HS-27A (cell line): ENCODE measurements around the gene SEL1L2.
"Not testable (repeated sequence)": the region's sequence is repeated elsewhere in the genome, so short reads cannot be mapped to it uniquely, and the experiment has no call there.

Experiments used
- DNase-seq: peaks from one replicate; pipeline ENCODE4 v3.0.0-alpha.2; 2012; ENCODE audit warnings: low read depth, missing footprints

The SEL1L2 gene, protein sequence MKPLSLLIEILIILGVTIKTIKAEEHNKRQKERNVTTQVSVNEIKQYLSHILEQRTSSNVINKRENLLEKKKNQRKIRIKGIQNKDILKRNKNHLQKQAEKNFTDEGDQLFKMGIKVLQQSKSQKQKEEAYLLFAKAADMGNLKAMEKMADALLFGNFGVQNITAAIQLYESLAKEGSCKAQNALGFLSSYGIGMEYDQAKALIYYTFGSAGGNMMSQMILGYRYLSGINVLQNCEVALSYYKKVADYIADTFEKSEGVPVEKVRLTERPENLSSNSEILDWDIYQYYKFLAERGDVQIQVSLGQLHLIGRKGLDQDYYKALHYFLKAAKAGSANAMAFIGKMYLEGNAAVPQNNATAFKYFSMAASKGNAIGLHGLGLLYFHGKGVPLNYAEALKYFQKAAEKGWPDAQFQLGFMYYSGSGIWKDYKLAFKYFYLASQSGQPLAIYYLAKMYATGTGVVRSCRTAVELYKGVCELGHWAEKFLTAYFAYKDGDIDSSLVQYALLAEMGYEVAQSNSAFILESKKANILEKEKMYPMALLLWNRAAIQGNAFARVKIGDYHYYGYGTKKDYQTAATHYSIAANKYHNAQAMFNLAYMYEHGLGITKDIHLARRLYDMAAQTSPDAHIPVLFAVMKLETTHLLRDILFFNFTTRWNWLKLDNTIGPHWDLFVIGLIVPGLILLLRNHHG

GRCh38 chr20:13990465-13990864 lies at the start of gene SEL1L2:
Gene SEL1L2, minus strand, starts transcription at chr20:13990614. Its CDS starts 80 bp downstream, at chr20:13990534.
- no peak for DNase-seq

- DNase-seq: no peak
Observed at GRCh38 chr20:14036567-14036966, 46.2 kb upstream of the SEL1L2 start.

GRCh38 chr20:14033310-14033709 lies 42.9 kb upstream of the SEL1L2 start:
- DNase-seq: no peak

GRCh38 chr20:14030991-14031390 lies 40.6 kb upstream of the SEL1L2 start:
- no peak for DNase-seq

GRCh38 chr20:14012671-14013070 lies 22.3 kb upstream of the SEL1L2 start:
- DNase-seq: no peak

GRCh38 chr20:14009208-14009607 lies 18.8 kb upstream of the SEL1L2 start:
- no peak for DNase-seq

- no peak for DNase-seq
Observed at GRCh38 chr20:14005996-14006395, 15.6 kb upstream of the SEL1L2 start.

- DNase-seq: no peak
Observed at GRCh38 chr20:14000917-14001316, 10.5 kb upstream of the SEL1L2 start.

DNA sequence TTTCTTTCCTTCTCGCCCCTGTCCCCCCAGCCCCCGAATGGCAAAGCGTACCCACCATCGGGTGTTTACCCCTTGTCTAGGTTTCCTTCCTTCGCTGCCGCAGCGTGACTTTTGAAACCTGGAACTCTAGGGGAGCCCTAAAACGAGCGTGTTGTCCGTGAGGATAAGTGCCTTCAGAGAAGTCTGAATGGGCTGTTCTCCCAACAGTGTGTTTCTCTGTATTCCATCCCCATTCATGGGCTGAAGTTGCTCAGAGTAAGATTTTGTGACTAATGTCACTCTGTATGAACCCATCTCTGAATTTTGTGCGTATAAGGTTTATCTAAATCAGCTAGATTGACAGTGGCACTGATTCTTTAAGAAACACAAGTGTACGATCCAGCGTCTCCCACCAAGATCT lies 5.9 kb upstream of the SEL1L2 start:
- no peak for DNase-seq

GRCh38 chr20:13995841-13996240 lies 5.4 kb upstream of the SEL1L2 start:
- no peak for DNase-seq

- peak; percentile 51 for DNase-seq
Observed at GRCh38 chr20:13995086-13995665, 4.8 kb upstream of the SEL1L2 start, which contains the start of gene MACROD2. Gene MACROD2, plus strand, starts transcription at chr20:13995516.

DNA sequence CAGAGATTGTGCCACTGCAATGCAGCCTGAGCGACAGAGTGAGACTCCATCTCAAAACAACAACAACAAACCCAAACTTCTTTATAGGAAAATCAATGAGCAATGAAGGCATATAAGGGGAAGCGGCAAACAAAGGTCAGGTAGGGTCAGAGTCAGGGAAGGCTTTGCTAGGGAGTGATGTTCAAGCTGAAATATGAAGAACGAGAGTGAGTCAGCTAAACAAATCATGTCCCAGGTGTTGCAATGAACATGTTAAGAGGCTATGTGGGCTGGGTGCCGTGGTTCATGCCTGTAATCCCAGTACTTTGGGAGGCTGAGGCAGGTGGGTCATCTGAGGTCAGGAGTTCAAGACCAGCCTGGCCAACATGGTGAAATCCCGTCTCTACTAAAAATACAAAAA lies 1.5 kb upstream of the SEL1L2 start:
- not testable (repeated sequence) for DNase-seq

DNA sequence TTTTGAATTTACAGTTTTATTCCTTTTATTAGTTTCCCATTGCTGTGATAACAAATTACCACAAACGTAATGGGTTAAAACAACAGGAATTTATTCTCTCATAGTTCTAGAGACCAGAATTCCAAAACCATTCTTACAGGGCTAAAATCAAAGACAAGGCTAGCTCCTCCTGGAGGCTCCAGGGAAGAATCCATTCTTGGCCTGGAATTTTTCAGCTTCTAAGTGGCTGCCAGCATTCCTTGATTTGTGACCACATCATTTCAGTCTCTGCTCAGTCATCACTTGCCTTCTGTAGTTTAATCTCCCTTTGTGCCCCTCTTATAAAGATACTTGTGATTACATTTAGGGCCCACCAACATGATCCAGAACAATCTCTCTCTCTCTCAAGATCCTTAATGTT lies 897 bp upstream of the SEL1L2 start:
- no peak for DNase-seq

DNA sequence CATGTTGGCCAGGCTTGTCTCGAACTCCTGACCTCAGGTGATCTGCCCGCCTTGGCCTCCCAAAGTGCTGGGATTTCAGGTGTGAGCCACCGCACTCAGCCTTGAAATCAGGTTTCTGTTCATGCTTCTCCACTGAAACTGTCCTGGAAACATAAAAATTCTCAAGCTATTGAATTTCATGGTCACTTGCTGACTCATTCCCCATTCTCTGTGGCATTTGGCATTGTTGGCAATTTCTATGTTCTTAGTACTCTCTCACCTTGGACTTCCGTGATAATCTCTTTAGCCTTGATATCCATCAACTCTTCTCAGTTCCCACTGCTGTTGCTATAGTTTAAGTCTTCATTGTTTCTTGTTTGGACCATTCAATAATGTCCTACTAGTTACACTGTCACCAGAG lies 6.2 kb downstream of the SEL1L2 start:
- no peak for DNase-seq

- DNase-seq: no peak
Observed at GRCh38 chr20:13960525-13960924, 29.9 kb downstream of the SEL1L2 start.

GRCh38 chr20:13960119-13960518 lies 30.3 kb downstream of the SEL1L2 start:
- no peak for DNase-seq

DNA sequence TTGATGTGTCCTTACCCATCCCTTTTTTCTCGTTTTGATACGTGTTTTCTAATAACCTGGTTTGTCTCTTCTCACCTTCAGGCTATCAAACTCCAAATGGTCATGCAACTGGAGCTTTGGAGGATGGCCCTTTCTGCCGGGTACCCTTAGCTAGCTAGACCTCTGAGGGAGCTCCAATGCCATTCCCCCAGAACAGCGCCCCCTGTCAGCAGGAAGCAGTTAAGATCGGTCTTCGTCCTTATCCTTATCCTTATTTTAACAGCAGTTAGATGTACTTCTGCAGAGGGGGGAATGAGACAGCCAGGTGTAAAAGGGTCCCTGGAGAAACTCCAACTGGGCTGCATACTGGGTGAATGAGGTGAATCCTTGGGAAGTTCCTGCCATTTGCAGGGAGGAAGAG lies 37.2 kb downstream of the SEL1L2 start:
- no peak for DNase-seq

DNA sequence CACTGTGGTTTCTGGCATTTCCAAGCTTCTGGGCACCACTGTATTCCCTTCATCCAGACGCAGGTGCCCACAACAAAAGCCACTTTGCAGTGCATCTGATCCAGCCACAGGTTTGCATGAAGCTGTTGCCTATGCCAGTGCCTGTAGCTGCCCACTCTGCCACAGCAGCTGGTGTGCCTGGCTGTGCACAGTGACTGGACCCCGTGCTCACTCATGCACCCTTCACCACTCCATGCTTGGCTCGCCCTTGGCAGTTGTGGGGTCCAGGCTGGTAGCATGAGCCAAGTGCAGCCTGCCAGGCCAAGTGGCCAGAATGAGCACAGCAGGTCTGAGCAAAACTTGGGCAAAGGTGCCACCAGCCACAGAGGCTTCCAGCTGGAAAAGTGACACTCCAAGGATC lies 42.7 kb downstream of the SEL1L2 start:
- no peak for DNase-seq

GRCh38 chr20:13941031-13941430 lies 49.4 kb downstream of the SEL1L2 start:
- DNase-seq: no peak

- DNase-seq: no peak
Observed at GRCh38 chr20:13936781-13937576, 53.4 kb downstream of the SEL1L2 start.

- no peak for DNase-seq
Observed at GRCh38 chr20:13934992-13935894, 55.2 kb downstream of the SEL1L2 start.
